Panc1 (cell line): Measurements from ENCODE around the gene BTBD19.

Source experiments
- POLR2AphosphoS5 ChIP-seq: IDR thresholded peaks from 2 replicates; pipeline ENCODE4 v1.6.1; 2012; ENCODE audit warnings: mild to moderate bottlenecking, low read depth, low read length, moderate library complexity
- TF ChIP-seq, protein P1 (sequence below): fragments of 450-650 bp; IDR thresholded peaks from 2 replicates; pipeline ENCODE4 v1.5.1; 2017; ENCODE audit warnings: mild to moderate bottlenecking

DNA sequence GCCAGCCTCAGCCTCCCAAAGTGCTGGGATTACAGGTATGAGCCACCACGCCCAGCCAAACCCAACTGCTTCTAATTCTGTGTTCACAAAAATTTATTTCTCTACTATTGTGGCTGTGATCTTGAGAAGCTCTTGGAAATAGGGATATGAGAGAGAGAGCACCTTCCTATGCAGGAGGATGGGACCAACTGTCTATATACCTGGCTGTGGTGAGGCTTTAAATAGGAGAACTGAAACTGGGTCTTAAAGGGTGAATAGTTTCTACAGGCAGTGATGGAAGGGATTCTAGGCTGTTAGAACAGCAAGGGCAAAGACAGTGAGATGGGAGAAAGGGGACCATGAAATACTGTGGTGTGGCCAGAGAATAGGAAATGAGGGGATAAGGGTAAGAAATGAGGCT lies 43.0 kb downstream of the BTBD19 start:
- no peak for TF ChIP-seq POLR2AphosphoS5
- TF ChIP-seq, protein P1, sequence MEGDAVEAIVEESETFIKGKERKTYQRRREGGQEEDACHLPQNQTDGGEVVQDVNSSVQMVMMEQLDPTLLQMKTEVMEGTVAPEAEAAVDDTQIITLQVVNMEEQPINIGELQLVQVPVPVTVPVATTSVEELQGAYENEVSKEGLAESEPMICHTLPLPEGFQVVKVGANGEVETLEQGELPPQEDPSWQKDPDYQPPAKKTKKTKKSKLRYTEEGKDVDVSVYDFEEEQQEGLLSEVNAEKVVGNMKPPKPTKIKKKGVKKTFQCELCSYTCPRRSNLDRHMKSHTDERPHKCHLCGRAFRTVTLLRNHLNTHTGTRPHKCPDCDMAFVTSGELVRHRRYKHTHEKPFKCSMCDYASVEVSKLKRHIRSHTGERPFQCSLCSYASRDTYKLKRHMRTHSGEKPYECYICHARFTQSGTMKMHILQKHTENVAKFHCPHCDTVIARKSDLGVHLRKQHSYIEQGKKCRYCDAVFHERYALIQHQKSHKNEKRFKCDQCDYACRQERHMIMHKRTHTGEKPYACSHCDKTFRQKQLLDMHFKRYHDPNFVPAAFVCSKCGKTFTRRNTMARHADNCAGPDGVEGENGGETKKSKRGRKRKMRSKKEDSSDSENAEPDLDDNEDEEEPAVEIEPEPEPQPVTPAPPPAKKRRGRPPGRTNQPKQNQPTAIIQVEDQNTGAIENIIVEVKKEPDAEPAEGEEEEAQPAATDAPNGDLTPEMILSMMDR = no peak
